HS-5 (cell line): ENCODE results near the gene BCAS1.
"Not testable (repeated sequence)": the region's sequence is repeated elsewhere in the genome, so short reads cannot be mapped to it uniquely, and the experiment has no call there.

Experiments used
- DNase-seq: peaks from one replicate; pipeline ENCODE4 v3.0.0-alpha.2; 2012; ENCODE audit warnings: low read depth

The BCAS1 gene

GRCh38 chr20:53983401-53983800, 87.0 kb downstream of the BCAS1 start:
- DNase-seq = no peak

- DNase-seq = no peak
These were observed 87.8 kb downstream of the BCAS1 start for GRCh38 chr20:53982624-53983023.

DNA sequence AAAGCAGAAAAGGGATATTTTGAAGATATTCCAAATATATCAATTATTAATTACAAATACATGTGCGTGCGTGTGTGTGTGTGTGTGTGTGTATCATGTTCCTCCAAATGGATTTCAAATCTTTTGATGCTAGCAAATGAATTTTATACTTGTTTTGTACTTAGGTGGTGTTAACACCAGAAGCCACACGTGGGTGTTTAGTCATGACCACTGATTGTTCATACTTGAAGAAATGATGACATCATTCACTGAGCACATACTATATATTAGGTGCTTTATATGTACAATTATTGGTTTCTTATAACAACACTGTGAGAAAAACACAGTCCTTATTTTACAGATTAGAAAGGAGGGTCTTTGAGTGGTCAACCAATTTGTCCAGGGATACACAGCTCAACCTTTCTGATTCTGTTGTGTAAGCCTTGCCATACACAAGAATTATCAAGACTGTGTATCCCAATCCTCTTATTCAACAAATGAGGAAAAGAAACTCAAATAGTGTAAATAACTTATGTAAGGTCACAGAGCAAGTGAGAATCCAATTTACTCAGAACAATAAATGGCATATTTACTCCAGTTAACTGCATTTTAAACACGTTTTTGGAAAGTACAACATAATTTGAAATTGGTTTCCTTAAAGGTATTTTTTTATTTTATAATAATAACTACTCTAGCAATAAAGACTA, 88.5 kb downstream of the BCAS1 start:
- DNase-seq = peak; percentile 67

DNA sequence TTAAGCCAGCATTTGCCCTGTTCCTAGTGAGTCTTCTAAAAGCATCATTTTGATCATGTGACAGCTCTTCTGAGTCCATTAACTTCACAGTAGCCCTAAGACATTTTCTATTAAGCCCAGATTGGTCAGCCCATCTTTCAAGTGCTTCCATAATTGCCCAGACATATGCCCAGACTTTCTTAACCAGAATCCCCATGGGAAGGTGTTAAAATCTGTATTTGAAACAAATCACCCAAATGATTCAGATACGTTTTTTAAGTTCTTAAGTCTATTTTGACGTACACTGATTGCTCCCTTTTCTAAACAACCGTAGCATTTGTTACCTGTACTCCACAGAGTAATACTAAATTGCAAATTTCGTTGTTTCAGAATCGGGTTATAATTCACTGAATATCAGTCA, 89.3 kb downstream of the BCAS1 start:
- DNase-seq = no peak

DNA sequence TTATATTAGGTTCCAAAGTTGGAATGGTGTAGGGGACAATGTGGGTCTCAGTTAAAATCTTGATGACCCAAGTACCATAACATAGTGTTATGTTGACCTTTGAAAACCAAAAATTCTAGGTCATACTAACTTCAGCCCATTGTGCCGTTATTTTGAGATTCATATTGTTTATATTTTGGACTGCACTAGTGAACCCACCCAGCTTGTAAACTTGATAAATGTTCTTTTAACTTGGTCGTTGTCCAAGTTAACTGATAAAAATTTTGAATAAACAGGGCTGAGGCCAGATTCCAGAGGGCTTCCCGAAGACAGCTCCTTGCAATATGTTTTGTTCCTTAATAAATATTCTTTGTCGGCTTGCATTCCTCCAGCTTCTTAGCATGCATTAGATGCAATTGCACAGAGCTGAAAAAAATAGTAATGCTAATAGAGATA, 90.3 kb downstream of the BCAS1 start:
- no peak for DNase-seq

DNA sequence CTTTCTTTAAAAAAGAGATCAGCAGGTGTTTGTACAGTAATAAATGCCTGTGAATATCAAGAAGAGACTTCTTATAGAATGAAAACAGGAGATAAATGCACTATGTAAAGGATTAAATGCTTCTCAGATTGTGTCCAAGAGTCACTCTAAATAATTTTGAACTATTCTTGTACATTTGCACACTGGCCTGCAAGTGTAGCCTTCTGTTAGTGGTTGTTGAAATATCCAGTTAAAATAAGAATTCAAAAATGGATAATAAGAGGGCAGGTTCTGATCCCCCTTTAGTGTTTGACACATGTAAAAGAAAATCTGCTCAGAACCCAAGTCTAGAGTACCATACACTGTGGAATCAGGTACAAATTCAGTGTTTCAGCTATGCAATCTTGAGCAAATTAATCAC, 91.9 kb downstream of the BCAS1 start:
- DNase-seq = no peak

DNA sequence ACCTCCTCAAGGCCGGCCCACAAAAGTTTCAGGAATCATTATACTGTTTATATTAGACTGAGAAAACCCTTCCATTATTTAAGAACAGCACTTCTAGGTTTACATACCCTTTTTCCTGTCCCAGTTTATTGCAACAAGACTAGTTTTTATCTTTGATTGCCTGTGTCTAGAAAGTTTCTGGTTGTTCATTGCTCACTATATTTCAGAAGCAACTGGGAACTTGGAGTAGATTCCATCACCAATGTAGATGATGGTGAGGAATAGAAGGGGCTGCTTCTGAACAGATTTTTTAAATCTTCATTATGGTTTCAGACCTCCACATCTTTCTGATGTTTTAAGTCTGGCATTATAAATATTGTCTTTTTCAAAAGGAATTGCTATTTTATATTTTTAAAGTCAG, 93.0 kb downstream of the BCAS1 start:
- no peak for DNase-seq

GRCh38 chr20:53975761-53976160, 94.6 kb downstream of the BCAS1 start:
- DNase-seq = no peak

DNA sequence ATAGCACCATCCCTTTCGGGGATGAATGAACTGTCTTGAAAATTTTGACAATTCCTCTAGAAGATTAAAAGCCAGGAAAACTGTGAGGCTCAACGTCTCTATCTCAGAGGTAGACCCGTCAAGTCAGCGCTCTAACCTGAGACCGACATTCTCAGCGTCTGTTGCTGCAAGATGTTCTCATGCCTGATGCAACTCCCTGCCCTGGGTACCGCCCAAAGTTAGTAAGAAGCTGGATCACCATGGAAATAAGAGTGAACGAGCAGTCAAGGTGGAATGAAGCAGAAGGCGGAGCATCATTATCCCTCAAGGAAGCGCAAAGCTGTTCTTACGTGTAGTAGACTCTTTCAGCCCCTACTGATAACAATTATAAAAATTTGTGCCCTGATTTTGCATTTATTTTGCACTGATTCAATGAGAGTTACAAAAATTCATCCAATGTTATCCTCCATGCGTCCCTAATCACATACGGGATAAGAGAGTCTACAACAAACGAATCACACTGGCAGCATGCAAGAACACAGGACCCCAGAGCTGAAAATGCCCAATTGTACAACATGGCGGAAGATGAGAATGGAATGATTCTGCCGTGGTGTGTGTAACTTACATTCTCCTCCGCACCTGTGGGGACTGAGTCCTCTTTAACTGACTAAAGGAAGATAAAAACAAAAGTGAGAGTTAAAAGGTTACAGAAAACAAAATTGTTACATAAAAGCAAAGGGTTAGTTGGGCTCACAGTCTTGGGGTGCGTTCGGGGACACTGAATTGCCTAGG, 95.4 kb downstream of the BCAS1 start:
- no peak for DNase-seq

DNA sequence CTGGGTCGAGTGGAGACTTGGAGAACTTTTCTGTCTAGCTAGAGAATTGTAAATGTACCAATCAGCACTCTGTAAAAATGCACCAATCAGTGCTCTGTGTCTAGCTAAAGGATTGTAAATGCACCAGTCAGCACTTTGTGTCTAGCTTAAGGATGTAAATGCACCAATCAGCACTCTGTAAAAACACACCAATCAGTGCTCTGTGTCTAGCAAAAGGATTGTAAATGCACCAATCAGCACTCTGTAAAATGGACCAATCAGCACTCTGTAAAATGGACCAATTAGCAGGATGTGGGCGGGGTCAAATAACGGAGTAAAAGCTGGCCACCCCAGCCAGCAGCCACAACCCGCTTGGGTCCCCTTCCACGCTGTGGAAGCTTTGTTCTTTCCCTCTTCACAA, 96.5 kb downstream of the BCAS1 start:
- not testable (repeated sequence) for DNase-seq

GRCh38 chr20:53972179-53972578, 98.2 kb downstream of the BCAS1 start:
- DNase-seq = peak; percentile 45

GRCh38 chr20:53971096-53971683, 99.2 kb downstream of the BCAS1 start:
- DNase-seq = no peak

- DNase-seq = no peak
These were observed 100.2 kb downstream of the BCAS1 start for GRCh38 chr20:53970232-53970631.

GRCh38 chr20:53967527-53967926, 102.9 kb downstream of the BCAS1 start:
- DNase-seq = no peak

DNA sequence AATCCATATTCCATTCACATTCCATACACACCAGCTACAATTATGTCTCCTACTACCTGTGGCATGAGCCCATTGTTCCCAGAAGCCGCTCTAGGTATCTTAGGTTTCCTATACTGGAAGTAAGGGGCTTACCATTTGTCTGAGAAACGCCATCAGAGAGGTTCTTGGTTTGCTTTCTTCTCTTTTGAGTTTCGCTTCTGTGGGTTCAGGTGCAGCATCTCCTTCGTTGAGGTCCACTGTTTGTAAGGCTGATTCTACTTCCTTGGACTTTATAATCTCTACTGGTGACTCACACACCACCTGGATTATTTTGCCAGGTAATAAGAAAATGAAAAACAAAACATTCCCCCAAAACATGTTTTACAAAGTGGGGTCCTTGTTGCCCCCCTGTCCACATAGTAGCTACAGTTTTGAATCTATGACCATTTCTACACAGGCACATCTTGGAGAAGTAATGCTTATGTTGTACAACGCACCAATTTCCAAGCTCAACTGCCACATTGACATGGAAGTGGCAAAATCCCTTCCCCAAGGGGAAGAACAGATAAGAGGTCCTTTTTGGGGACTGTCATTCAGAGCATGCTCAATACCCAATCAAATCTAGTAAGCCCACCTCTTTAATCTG, 103.5 kb downstream of the BCAS1 start:
- no peak for DNase-seq

GRCh38 chr20:53964501-53965253, 105.7 kb downstream of the BCAS1 start:
- DNase-seq = no peak

GRCh38 chr20:53964067-53964466, 106.3 kb downstream of the BCAS1 start:
- DNase-seq = no peak

- no peak for DNase-seq
These were observed 106.8 kb downstream of the BCAS1 start for GRCh38 chr20:53963635-53964034.

- DNase-seq = no peak
These were observed 108.0 kb downstream of the BCAS1 start for GRCh38 chr20:53962388-53962787.

DNA sequence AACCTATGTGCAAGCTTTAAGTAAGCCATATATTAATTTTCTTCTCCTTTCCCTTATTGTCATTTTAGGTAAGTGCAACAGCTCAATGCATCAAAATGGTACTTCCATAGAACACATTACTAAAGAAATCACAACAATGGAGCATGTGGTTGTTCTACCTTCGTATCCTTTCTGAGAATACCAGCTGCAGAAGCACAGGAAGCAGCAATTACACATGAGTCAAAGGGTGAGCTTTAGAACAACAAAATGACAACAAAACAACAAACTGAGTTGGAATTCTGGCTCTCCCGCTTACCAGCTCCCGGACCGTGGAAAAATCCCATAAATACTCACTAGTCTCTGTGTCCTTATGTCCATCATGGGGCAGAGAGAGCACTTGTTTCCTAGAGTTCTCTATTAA, 108.9 kb downstream of the BCAS1 start:
- DNase-seq = no peak

- no peak for DNase-seq
These were observed 109.7 kb downstream of the BCAS1 start for GRCh38 chr20:53960579-53961272.
